Activated B cell treated with CpG ODN at 0.5 μM for 24 hours (primary cell): Measurements from ENCODE around the gene BCAS3. TPM values are rescaled to one million over a fixed set of nuclear protein-coding genes. Genes with fewer than 3 reads are reported as not detected.

Experiments used
- ATAC-seq: fragments of 200-7000 bp; cut with Tn5 transposase; one replicate; pipeline ENCODE4 v1.10.0; 2021; ENCODE audit warnings: low read depth, mild to moderate bottlenecking, moderate library complexity
- CTCF ChIA-PET: fragments of 350-600 bp; sonication (Branson Sonifier 250); formaldehyde crosslinking; loops from one replicate; lab custom pipeline; 2021; ENCODE audit warnings: antibody characterized with exemption; lab: Charles Lee
- POLR2A ChIA-PET: fragments of 350-600 bp; sonication (Branson Sonifier 250); formaldehyde crosslinking; loops from one replicate; lab custom pipeline; 2021; ENCODE audit warnings: antibody characterized with exemption; lab: Charles Lee
- DNase-seq: peaks from one replicate; pipeline ENCODE4 v3.0.0; 2022
- H3K27ac Mint-ChIP-seq: one replicate; pipeline ENCODE4 v1.8.0; 2020; ENCODE audit warnings: mixed read lengths
- H3K27me3 Mint-ChIP-seq: one replicate; pipeline ENCODE4 v1.8.0; 2021; ENCODE audit warnings: mixed read lengths
- H3K36me3 Mint-ChIP-seq: one replicate; pipeline ENCODE4 v1.8.0; 2021; ENCODE audit warnings: low read depth, mixed read lengths
- H3K4me1 Mint-ChIP-seq: one replicate; pipeline ENCODE4 v1.8.0; 2021; ENCODE audit warnings: mixed read lengths
- H3K4me3 Mint-ChIP-seq: one replicate; pipeline ENCODE4 v1.8.0; 2020; ENCODE audit warnings: mild to moderate bottlenecking, mixed read lengths
- H3K9me3 Mint-ChIP-seq: one replicate; pipeline ENCODE4 v1.8.0; 2020; ENCODE audit warnings: mixed read lengths
- intact Hi-C: fragments of 100-400 bp; cut with micrococcal nuclease; formaldehyde crosslinking; loops from one replicate; pipeline ENCODE4 v1.15.1; 2024
- total RNA-seq: library from RNA; stranded (reverse); gene quantifications from 2 replicates; pipeline ENCODE4 v1.2.3, GENCODE V29; 2022
- TF ChIP-seq, protein P1 (sequence below): fragments of 200-600 bp; IDR thresholded peaks from one replicate; pipeline ENCODE4 v1.8.0; 2022; ENCODE audit warnings: antibody characterized with exemption, mild to moderate bottlenecking

Gene BCAS3
- total RNA-seq, 1 donor from 2014 or later: 37.5 TPM

DNA sequence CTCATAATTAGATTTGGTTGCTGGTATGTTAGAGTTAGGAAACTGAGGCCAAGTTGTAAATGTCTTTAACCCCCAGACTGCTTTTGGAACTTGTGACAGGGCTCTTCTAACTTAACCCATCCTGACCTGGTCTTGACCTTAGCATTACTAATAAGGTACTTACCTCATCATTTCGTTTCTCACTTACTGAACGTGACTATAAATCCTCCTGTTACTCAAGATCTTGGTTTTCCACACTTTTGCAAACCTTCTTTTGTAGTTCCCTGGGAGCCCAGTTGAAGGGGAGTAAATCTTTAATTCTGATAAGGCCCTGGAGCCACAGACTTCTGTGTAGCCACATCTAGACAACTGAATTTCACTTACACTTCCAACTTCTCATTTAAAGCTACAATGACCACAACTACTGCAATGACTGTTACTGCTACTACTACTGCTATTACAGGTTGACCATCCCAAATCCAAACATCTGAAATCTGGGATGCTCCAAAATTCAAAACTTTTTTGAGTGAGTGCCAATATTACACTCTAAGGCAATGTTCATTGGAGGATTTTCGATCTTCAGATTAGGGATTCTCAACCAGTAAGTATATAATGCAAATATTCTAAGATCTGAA is 473.1 kb downstream of the BCAS3 start:
- ATAC-seq: no peak
- Mint-ChIP-seq H3K4me1 (peaks cover 12% of the 10 kb centered on the region), H3K4me3 (no peak overlapping the region), H3K36me3 (no peaks in the 10 kb centered on the region), H3K27ac (no peak overlapping the region), H3K9me3 (no peaks in the 10 kb centered on the region), H3K27me3 (no peaks in the 10 kb centered on the region)
- no peak for DNase-seq
- CTCF ChIA-PET: no interaction called here
- POLR2A ChIA-PET: no interaction called here
- TF ChIP-seq, protein P1, sequence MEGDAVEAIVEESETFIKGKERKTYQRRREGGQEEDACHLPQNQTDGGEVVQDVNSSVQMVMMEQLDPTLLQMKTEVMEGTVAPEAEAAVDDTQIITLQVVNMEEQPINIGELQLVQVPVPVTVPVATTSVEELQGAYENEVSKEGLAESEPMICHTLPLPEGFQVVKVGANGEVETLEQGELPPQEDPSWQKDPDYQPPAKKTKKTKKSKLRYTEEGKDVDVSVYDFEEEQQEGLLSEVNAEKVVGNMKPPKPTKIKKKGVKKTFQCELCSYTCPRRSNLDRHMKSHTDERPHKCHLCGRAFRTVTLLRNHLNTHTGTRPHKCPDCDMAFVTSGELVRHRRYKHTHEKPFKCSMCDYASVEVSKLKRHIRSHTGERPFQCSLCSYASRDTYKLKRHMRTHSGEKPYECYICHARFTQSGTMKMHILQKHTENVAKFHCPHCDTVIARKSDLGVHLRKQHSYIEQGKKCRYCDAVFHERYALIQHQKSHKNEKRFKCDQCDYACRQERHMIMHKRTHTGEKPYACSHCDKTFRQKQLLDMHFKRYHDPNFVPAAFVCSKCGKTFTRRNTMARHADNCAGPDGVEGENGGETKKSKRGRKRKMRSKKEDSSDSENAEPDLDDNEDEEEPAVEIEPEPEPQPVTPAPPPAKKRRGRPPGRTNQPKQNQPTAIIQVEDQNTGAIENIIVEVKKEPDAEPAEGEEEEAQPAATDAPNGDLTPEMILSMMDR: no peak
- intact Hi-C loops: no loop called here

DNA sequence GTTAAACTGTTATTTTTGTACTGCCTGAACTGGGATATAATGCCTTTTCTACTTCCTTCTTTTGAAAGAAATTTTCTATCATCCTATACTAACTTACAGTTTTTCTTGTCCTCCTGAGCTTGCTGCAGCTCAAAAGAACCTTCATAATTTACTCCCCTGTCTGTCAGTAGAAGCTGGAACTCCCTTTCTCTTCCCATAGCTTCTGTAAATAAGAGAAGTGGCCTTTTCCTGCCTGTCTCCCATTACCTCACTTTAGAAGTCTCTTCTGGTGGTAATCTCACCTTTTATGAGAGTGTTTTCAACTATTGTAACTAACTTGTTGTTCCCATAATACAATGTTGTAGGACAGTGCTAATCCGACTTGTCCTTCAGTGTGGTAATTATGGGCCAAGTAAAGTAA is 475.2 kb downstream of the BCAS3 start:
- DNase-seq (no peak), ATAC-seq (no peak)
- CTCF ChIA-PET: no interaction called here
- H3K27ac Mint-ChIP-seq: no peak overlapping the region
- H3K4me3 Mint-ChIP-seq: no peak overlapping the region
- TF ChIP-seq, protein P1: no peak
- H3K9me3 Mint-ChIP-seq: no peaks in the 10 kb centered on the region
- POLR2A ChIA-PET: no interaction called here
- H3K4me1 Mint-ChIP-seq: peaks cover 8% of the 10 kb centered on the region
- intact Hi-C loops: no loop called here
- no peaks in the 10 kb centered on the region for H3K36me3 Mint-ChIP-seq
- H3K27me3 Mint-ChIP-seq: no peaks in the 10 kb centered on the region

DNA sequence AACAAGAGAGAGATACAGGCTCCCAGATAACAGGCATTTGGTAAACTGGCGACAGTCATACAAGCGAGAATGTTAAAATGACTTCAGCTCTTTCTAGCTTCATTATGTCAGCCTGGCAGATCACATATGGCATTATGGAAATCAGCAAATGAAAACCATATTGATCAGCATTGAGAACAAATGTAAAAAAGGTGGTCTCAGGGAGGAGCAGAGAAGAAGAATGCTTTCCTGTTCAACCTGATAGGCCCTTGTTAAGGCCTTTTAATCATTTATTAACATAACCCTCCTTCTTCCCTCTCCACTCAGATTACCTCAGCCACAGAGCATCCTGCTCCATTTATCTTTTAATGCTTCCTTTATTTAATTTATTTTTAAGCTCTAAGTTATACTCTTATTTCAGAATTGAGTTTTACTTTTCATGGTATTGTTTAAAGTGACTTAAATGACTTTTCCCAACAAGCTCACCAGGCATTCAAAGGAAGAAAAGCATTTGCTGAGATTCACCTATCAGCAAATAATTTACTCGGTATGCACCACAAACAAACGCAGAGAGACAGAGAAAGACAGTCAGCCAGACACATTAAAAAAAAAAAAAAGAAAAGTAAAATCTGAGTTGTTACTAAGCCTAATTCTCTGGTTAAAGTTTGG is 478.1 kb downstream of the BCAS3 start:
- no peak overlapping the region for H3K4me3 Mint-ChIP-seq
- H3K36me3 Mint-ChIP-seq: no peaks in the 10 kb centered on the region
- H3K4me1 Mint-ChIP-seq: peaks cover 5% of the 10 kb centered on the region
- no peak overlapping the region for H3K27ac Mint-ChIP-seq
- ATAC-seq: no peak
- ChIA-PET POLR2A (no interaction called here), CTCF (no interaction called here)
- TF ChIP-seq, protein P1: no peak
- intact Hi-C loops: no loop called here
- DNase-seq: no peak
- no peaks in the 10 kb centered on the region for H3K27me3 Mint-ChIP-seq
- H3K9me3 Mint-ChIP-seq: no peaks in the 10 kb centered on the region

DNA sequence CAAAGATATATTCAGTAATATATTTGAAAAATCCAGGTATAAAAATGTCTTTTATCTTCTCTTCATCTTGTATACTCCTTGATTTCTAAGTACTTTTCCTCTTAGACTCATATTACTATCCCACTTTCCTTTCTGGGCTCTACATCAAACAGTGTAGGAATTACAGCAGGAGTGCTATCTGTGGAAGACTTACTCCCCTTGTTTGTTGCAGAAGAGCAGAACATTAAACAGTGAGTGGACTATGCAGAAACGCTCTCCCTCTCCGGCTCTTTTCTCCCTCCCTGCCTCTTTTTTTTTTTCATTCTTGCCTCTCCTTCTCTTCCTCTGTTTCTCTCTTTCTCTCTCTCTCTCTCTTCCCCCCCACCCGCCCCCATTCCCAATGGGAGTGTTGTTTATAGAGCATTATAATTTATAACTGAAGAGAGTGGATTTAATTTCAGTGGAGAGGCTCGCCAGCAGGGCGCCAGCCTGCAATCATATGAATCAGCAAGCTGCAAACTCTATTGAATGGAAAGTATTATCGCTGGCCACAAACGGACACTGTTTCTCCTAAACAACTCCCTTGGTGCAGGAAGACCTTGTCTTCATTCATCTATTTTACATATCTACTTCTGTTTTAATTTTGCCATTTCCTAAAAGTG is 479.7 kb downstream of the BCAS3 start:
- H3K27ac Mint-ChIP-seq: no peak overlapping the region
- H3K27me3 Mint-ChIP-seq: no peaks in the 10 kb centered on the region
- ChIA-PET CTCF (no interaction called here), POLR2A (interaction anchor here (0.6 kb wide), 1 partner anchor 937 kb away, joined by 5 read pairs; no protein-coding TSS in a partner anchor)
- intact Hi-C loops: no loop called here
- H3K4me3 Mint-ChIP-seq: no peak overlapping the region
- ATAC-seq (no peak), DNase-seq (no peak)
- H3K36me3 Mint-ChIP-seq: no peaks in the 10 kb centered on the region
- TF ChIP-seq, protein P1: no peak
- H3K4me1 Mint-ChIP-seq: peaks cover 5% of the 10 kb centered on the region
- H3K9me3 Mint-ChIP-seq: no peaks in the 10 kb centered on the region

DNA sequence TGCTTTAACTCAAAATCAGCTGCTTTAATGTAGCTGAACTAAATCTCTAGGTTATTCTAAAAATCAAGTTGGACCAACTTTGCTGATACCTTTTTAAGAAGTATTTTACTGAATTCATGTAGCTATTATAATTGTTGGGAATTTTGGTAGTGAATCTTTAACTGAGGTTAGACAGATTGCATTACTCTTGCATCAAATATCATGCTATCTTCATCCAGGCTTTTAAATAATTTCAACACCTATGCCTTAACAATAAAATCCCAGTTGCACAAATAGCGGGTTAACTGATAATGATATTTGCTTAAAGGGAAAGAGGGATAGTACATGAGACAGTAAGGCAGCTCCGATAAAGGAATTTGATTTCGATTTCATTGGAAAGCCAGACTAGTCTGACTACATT is 480.7 kb downstream of the BCAS3 start:
- no peak overlapping the region for H3K27ac Mint-ChIP-seq
- no peak overlapping the region for H3K4me3 Mint-ChIP-seq
- DNase-seq (no peak), ATAC-seq (no peak)
- H3K4me1 Mint-ChIP-seq: peaks cover 5% of the 10 kb centered on the region
- no peaks in the 10 kb centered on the region for H3K27me3 Mint-ChIP-seq
- no peaks in the 10 kb centered on the region for H3K9me3 Mint-ChIP-seq
- TF ChIP-seq, protein P1: no peak
- intact Hi-C loops: no loop called here
- ChIA-PET POLR2A (interaction anchor here (0.6 kb wide), 1 partner anchor 936 kb away, joined by 5 read pairs; no protein-coding TSS in a partner anchor), CTCF (no interaction called here)
- H3K36me3 Mint-ChIP-seq: no peaks in the 10 kb centered on the region
